ENCODE data around the gene NLRC5.
A peak's percentile ranks its signal among the peaks of the same experiment; 100 is the strongest.
"Not testable (repeated sequence)": the region's sequence is repeated elsewhere in the genome, so short reads cannot be mapped to it uniquely, and the experiment has no call there.

Gene NLRC5

GRCh38 chr16:56977823-56978430 is 11.4 kb upstream of the NLRC5 start:
- Mint-ChIP-seq H3K27me3 (no peaks in the 10 kb centered on the region), H3K9me3 (no peaks in the 10 kb centered on the region), H3K4me1 (peaks cover 70% of the 10 kb centered on the region), H3K36me3 (ENCODE audit: insufficient read depth) (peaks cover 3% of the 10 kb centered on the region), H3K4me3 (no peak overlapping the region), H3K27ac (ENCODE audit: low read depth) (no peak overlapping the region)
- ATAC-seq (replicated peaks; ENCODE audit: extremely low read depth, poor library complexity, severe bottlenecking) (no peak), DNase-seq (ENCODE audit: low spot score in 2 of 2) (no peak)

- Mint-ChIP-seq H3K27ac (ENCODE audit: low read depth) (no peak overlapping the region), H3K27me3 (no peaks in the 10 kb centered on the region), H3K4me3 (no peak overlapping the region), H3K36me3 (ENCODE audit: insufficient read depth) (peaks cover 8% of the 10 kb centered on the region), H3K9me3 (no peaks in the 10 kb centered on the region), H3K4me1 (peaks cover 62% of the 10 kb centered on the region)
- no peak for DNase-seq (ENCODE audit: low spot score in 2 of 2)
- no peak for ATAC-seq (replicated peaks; ENCODE audit: extremely low read depth, poor library complexity, severe bottlenecking)
Measured at GRCh38 chr16:56980201-56980535, 9.2 kb upstream of the NLRC5 start.

- no peak for ATAC-seq (replicated peaks; ENCODE audit: extremely low read depth, poor library complexity, severe bottlenecking)
- no peak overlapping the region for H3K4me3 Mint-ChIP-seq
- no peak for DNase-seq (ENCODE audit: low spot score in 2 of 2)
- peaks cover 8% of the 10 kb centered on the region for H3K36me3 Mint-ChIP-seq (ENCODE audit: insufficient read depth)
- no peaks in the 10 kb centered on the region for H3K27me3 Mint-ChIP-seq
- peak overlapping the region; percentile 43 for H3K27ac Mint-ChIP-seq (ENCODE audit: low read depth)
- no peaks in the 10 kb centered on the region for H3K9me3 Mint-ChIP-seq
- H3K4me1 Mint-ChIP-seq, result peaks cover 63% of the 10 kb centered on the region
Measured at GRCh38 chr16:56980792-56981724, 8.3 kb upstream of the NLRC5 start.

- Mint-ChIP-seq H3K9me3 (no peaks in the 10 kb centered on the region), H3K27me3 (no peaks in the 10 kb centered on the region), H3K27ac (ENCODE audit: low read depth) (no peak overlapping the region), H3K36me3 (ENCODE audit: insufficient read depth) (peaks cover 8% of the 10 kb centered on the region), H3K4me3 (no peak overlapping the region), H3K4me1 (peaks cover 62% of the 10 kb centered on the region)
- DNase-seq (ENCODE audit: low spot score in 2 of 2) (no peak), ATAC-seq (replicated peaks; ENCODE audit: extremely low read depth, poor library complexity, severe bottlenecking) (no peak)
Measured at GRCh38 chr16:56981729-56982271, 7.6 kb upstream of the NLRC5 start.

- Mint-ChIP-seq H3K4me1 (peaks cover 66% of the 10 kb centered on the region), H3K36me3 (ENCODE audit: insufficient read depth) (peaks cover 8% of the 10 kb centered on the region), H3K27ac (ENCODE audit: low read depth) (no peak overlapping the region), H3K27me3 (no peaks in the 10 kb centered on the region), H3K9me3 (no peaks in the 10 kb centered on the region), H3K4me3 (no peak overlapping the region)
- no peak for ATAC-seq (replicated peaks; ENCODE audit: extremely low read depth, poor library complexity, severe bottlenecking)
- no peak for DNase-seq (ENCODE audit: low spot score in 2 of 2)
Measured at GRCh38 chr16:56982695-56983094, 6.7 kb upstream of the NLRC5 start.

GRCh38 chr16:56983211-56983751 is 6.1 kb upstream of the NLRC5 start:
- no peak overlapping the region for H3K4me3 Mint-ChIP-seq

GRCh38 chr16:56984639-56985038 is 4.7 kb upstream of the NLRC5 start:
- Mint-ChIP-seq H3K4me3 (no peak overlapping the region), H3K27ac (ENCODE audit: low read depth) (peak overlapping the region; percentile 58), H3K27me3 (no peaks in the 10 kb centered on the region)

More at GRCh38 chr16:56983211-56983751, 6.1 kb upstream of the NLRC5 start:
- DNase-seq (ENCODE audit: low spot score in 2 of 2), result no peak
- no peak overlapping the region for H3K27ac Mint-ChIP-seq (ENCODE audit: low read depth)
- ATAC-seq (replicated peaks; ENCODE audit: extremely low read depth, poor library complexity, severe bottlenecking), result no peak
- no peaks in the 10 kb centered on the region for H3K27me3 Mint-ChIP-seq
- H3K9me3 Mint-ChIP-seq, result no peaks in the 10 kb centered on the region
- H3K4me1 Mint-ChIP-seq, result peaks cover 72% of the 10 kb centered on the region
- H3K36me3 Mint-ChIP-seq (ENCODE audit: insufficient read depth), result peaks cover 8% of the 10 kb centered on the region

GRCh38 chr16:56985288-56985961 is 3.9 kb upstream of the NLRC5 start:
- Mint-ChIP-seq H3K4me1 (peaks cover 82% of the 10 kb centered on the region), H3K4me3 (peak overlapping the region; percentile 10), H3K36me3 (ENCODE audit: insufficient read depth) (peaks cover 21% of the 10 kb centered on the region), H3K27ac (ENCODE audit: low read depth) (peak overlapping the region; percentile 58), H3K27me3 (no peaks in the 10 kb centered on the region), H3K9me3 (no peaks in the 10 kb centered on the region)
- no peak for ATAC-seq (replicated peaks; ENCODE audit: extremely low read depth, poor library complexity, severe bottlenecking)
- DNase-seq (ENCODE audit: low spot score in 2 of 2), result no peak

More at GRCh38 chr16:56984639-56985038, 4.7 kb upstream of the NLRC5 start:
- Mint-ChIP-seq H3K9me3 (no peaks in the 10 kb centered on the region), H3K36me3 (ENCODE audit: insufficient read depth) (peaks cover 15% of the 10 kb centered on the region), H3K4me1 (peaks cover 84% of the 10 kb centered on the region)
- DNase-seq (ENCODE audit: low spot score in 2 of 2) (no peak), ATAC-seq (replicated peaks; ENCODE audit: extremely low read depth, poor library complexity, severe bottlenecking) (no peak)

- no peaks in the 10 kb centered on the region for H3K27me3 Mint-ChIP-seq
- H3K4me1 Mint-ChIP-seq, result peaks cover 82% of the 10 kb centered on the region
- no peak for DNase-seq (ENCODE audit: low spot score in 2 of 2)
- no peak for ATAC-seq (replicated peaks; ENCODE audit: extremely low read depth, poor library complexity, severe bottlenecking)
- no peak overlapping the region for H3K4me3 Mint-ChIP-seq
- peak overlapping the region; percentile 58 for H3K27ac Mint-ChIP-seq (ENCODE audit: low read depth)
- H3K36me3 Mint-ChIP-seq (ENCODE audit: insufficient read depth), result peaks cover 25% of the 10 kb centered on the region
- H3K9me3 Mint-ChIP-seq, result no peaks in the 10 kb centered on the region
Measured at GRCh38 chr16:56985962-56986360, 3.4 kb upstream of the NLRC5 start.

- Mint-ChIP-seq H3K27ac (ENCODE audit: low read depth) (peak overlapping the region; percentile 96), H3K4me1 (peaks cover 80% of the 10 kb centered on the region), H3K9me3 (no peaks in the 10 kb centered on the region), H3K36me3 (ENCODE audit: insufficient read depth) (peaks cover 29% of the 10 kb centered on the region), H3K4me3 (peak overlapping the region; percentile 81), H3K27me3 (no peaks in the 10 kb centered on the region)
- ATAC-seq (replicated peaks; ENCODE audit: extremely low read depth, poor library complexity, severe bottlenecking) (no peak), DNase-seq (ENCODE audit: low spot score in 2 of 2) (no peak)
Measured at GRCh38 chr16:56986361-56986760, 3.0 kb upstream of the NLRC5 start.

- not testable (repeated sequence) for ATAC-seq (replicated peaks; ENCODE audit: extremely low read depth, poor library complexity, severe bottlenecking); H3K9me3 Mint-ChIP-seq; H3K27me3 Mint-ChIP-seq; DNase-seq (ENCODE audit: low spot score in 2 of 2)
- Mint-ChIP-seq H3K36me3 (ENCODE audit: insufficient read depth) (peaks cover 34% of the 10 kb centered on the region), H3K4me3 (peak overlapping the region; percentile 81), H3K4me1 (peaks cover 80% of the 10 kb centered on the region), H3K27ac (ENCODE audit: low read depth) (peak overlapping the region; percentile 96)
Measured at GRCh38 chr16:56986908-56987307, 2.4 kb upstream of the NLRC5 start.

- Mint-ChIP-seq H3K36me3 (ENCODE audit: insufficient read depth) (peaks cover 35% of the 10 kb centered on the region), H3K4me3 (peak overlapping the region; percentile 81), H3K4me1 (peaks cover 74% of the 10 kb centered on the region), H3K9me3 (no peaks in the 10 kb centered on the region), H3K27ac (ENCODE audit: low read depth) (peak overlapping the region; percentile 96), H3K27me3 (no peaks in the 10 kb centered on the region)
- DNase-seq (ENCODE audit: low spot score in 2 of 2), result no peak
- ATAC-seq (replicated peaks; ENCODE audit: extremely low read depth, poor library complexity, severe bottlenecking), result no peak
Measured at GRCh38 chr16:56987692-56988091, 1.7 kb upstream of the NLRC5 start.
